DND-41 (cell line): Measurements from ENCODE around the gene EYA4.

Source experiments
- ATAC-seq: fragments of 200-7000 bp; cut with Tn5 transposase; 3 replicates; pipeline ENCODE4 v1.9.1; 2021; ENCODE audit warnings: low read depth; ENCODE audit not compliant: insufficient read depth
- DNase-seq: peaks from one replicate; pipeline ENCODE4 v3.0.0-alpha.2; 2020
- H2AFZ ChIP-seq: 2 replicates; pipeline ENCODE4 v1.6.0; 2012; ENCODE audit warnings: low read depth, low read length
- H3K27ac ChIP-seq: 2 replicates; pipeline ENCODE4 v1.5.1; 2012; ENCODE audit warnings: low read length, inconsistent platforms
- H3K27me3 ChIP-seq: fragments of 200-600 bp; sonication (generic); 2 replicates; pipeline ENCODE4 v1.6.0; 2012; ENCODE audit warnings: low read length, mild to moderate bottlenecking, inconsistent platforms; ENCODE audit not compliant: insufficient read depth, poor library complexity
- H3K36me3 ChIP-seq: 2 replicates; pipeline ENCODE4 v1.5.1; 2012; ENCODE audit warnings: low read length, inconsistent platforms; ENCODE audit not compliant: insufficient read depth
- H3K4me1 ChIP-seq: 2 replicates; pipeline ENCODE4 v1.5.1; 2012; ENCODE audit warnings: mild to moderate bottlenecking, low read length; ENCODE audit not compliant: insufficient read depth
- H3K4me2 ChIP-seq: 2 replicates; pipeline ENCODE4 v1.6.0; 2012; ENCODE audit warnings: mild to moderate bottlenecking, moderate library complexity, low read length, inconsistent platforms; ENCODE audit not compliant: insufficient read depth
- H3K4me3 ChIP-seq, 2 experiments: fragments of 200-600 bp in 1 of 2; shearing (Covaris generic) in 1 of 2; 2 replicates each; pipeline ENCODE4 v1.5.1; 2012 to 2016; ENCODE audit warnings: inconsistent platforms in 2 of 2, low read length in 2 of 2, mild to moderate bottlenecking in 2 of 2, low read depth in 1 of 2, moderate library complexity in 1 of 2
- H3K79me2 ChIP-seq: 2 replicates; pipeline ENCODE4 v1.6.0; 2012; ENCODE audit warnings: low read length, inconsistent platforms; ENCODE audit not compliant: insufficient read depth
- H3K9ac ChIP-seq: 2 replicates; pipeline ENCODE4 v1.6.0; 2012; ENCODE audit warnings: low read depth, mild to moderate bottlenecking, inconsistent platforms, low read length, moderate library complexity
- H3K9me3 ChIP-seq: 2 replicates; pipeline ENCODE4 v1.5.1; 2012; ENCODE audit warnings: low read length, moderate library complexity, mild to moderate bottlenecking, inconsistent platforms; ENCODE audit not compliant: insufficient read depth, severe bottlenecking
- H4K20me1 ChIP-seq: 2 replicates; pipeline ENCODE4 v1.6.0; 2012; ENCODE audit warnings: low read length; ENCODE audit not compliant: insufficient read depth
- CTCF ChIP-seq: IDR thresholded peaks from 2 replicates; pipeline ENCODE4 v1.5.1; 2012; ENCODE audit warnings: borderline replicate concordance, low read length, moderate library complexity, mild to moderate bottlenecking; ENCODE audit not compliant: poor library complexity, severe bottlenecking; ENCODE audit errors: extremely low read depth
- EZH2 ChIP-seq: IDR thresholded peaks from 3 replicates; pipeline ENCODE4 v1.6.1; 2012; ENCODE audit warnings: borderline replicate concordance, low read depth, mild to moderate bottlenecking, moderate library complexity, low read length, inconsistent platforms; ENCODE audit not compliant: severe bottlenecking

Gene EYA4

GRCh38 chr6:133369773-133370272 is 128.7 kb downstream of the EYA4 start:
- H3K36me3 ChIP-seq: no peaks in the 10 kb centered on the region
- H3K4me1 ChIP-seq: no peaks in the 10 kb centered on the region
- no peak overlapping the region for H3K27ac ChIP-seq
- ATAC-seq (no peak), DNase-seq (no peak)
- H3K9me3 ChIP-seq: no peaks in the 10 kb centered on the region
- H3K79me2 ChIP-seq: no peaks in the 10 kb centered on the region
- H3K9ac ChIP-seq: no peak overlapping the region
- H3K4me2 ChIP-seq: no peak overlapping the region
- no peaks in the 10 kb centered on the region for H4K20me1 ChIP-seq
- no peak overlapping the region for H2AFZ ChIP-seq
- peaks cover 5% of the 10 kb centered on the region for H3K27me3 ChIP-seq
- no peak overlapping the region for H3K4me3 ChIP-seq
- TF ChIP-seq EZH2: no peak
- TF ChIP-seq CTCF: no peak

DNA sequence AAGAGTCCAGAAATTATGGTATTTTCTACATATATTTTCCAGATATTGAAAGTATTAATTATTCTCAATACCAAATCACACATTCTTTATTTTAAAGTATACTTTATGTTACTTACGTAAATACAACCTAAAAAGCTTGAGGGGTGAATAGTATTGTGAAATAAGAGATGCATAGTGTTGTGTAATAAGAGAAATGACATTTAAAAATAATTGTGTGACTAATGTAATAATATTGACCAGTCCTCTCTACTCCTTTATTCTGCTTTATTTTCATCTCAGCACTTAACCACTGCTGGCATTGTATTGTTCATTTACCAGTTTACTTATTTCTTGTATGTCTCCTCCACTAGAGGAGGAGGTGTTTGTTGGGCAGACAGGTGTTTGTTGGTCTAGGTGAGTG is 135.6 kb downstream of the EYA4 start:
- Histone ChIP-seq H3K4me3 (no peak overlapping the region), H3K36me3 (no peaks in the 10 kb centered on the region), H3K27ac (no peak overlapping the region), H3K4me2 (no peak overlapping the region), H4K20me1 (no peaks in the 10 kb centered on the region), H3K27me3 (peaks cover 4% of the 10 kb centered on the region), H3K9ac (no peak overlapping the region), H3K4me1 (no peaks in the 10 kb centered on the region), H3K9me3 (no peaks in the 10 kb centered on the region), H3K79me2 (no peaks in the 10 kb centered on the region), H2AFZ (no peak overlapping the region)
- ATAC-seq: no peak
- no peak for DNase-seq
- TF ChIP-seq CTCF (no peak), EZH2 (no peak)

- TF ChIP-seq EZH2 (no peak), CTCF (no peak)
- Histone ChIP-seq H3K27me3 (peaks cover 4% of the 10 kb centered on the region), H3K36me3 (no peaks in the 10 kb centered on the region), H3K79me2 (no peaks in the 10 kb centered on the region), H4K20me1 (no peaks in the 10 kb centered on the region), H2AFZ (no peak overlapping the region), H3K4me2 (no peak overlapping the region), H3K9ac (no peak overlapping the region), H3K9me3 (no peaks in the 10 kb centered on the region), H3K27ac (no peak overlapping the region), H3K4me1 (no peaks in the 10 kb centered on the region), H3K4me3 (no peak overlapping the region)
- DNase-seq (no peak), ATAC-seq (no peak)
Measured at GRCh38 chr6:133377219-133377618, 136.1 kb downstream of the EYA4 start.

GRCh38 chr6:133380047-133380446 is 138.9 kb downstream of the EYA4 start:
- Histone ChIP-seq H4K20me1 (no peaks in the 10 kb centered on the region), H3K4me2 (no peak overlapping the region), H3K4me3 (no peak overlapping the region), H3K4me1 (no peaks in the 10 kb centered on the region), H3K27me3 (peaks cover 4% of the 10 kb centered on the region), H3K9ac (no peak overlapping the region), H3K9me3 (no peaks in the 10 kb centered on the region), H3K36me3 (no peaks in the 10 kb centered on the region), H2AFZ (no peak overlapping the region), H3K79me2 (no peaks in the 10 kb centered on the region), H3K27ac (no peak overlapping the region)
- no peak for ATAC-seq
- no peak for DNase-seq
- TF ChIP-seq CTCF (no peak), EZH2 (no peak)
